ENCODE data around the gene DNAJB4.

GRCh38 chr1:78006521-78006920 lies 1.8 kb downstream of the DNAJB4 start:
- TF ChIP-seq CTCF (IDR thresholded peaks at IDR 0.05; ENCODE audit: low read depth, low read length): no peak
- TF ChIP-seq EZH2phosphoT487 (IDR thresholded peaks at IDR 0.05; ENCODE audit: low read depth): no peak
